Loucy (cell line): Measurements from ENCODE around the gene SMAD3.

ENCODE experiments used
- CTCF ChIP-seq: fragments of 200-600 bp; sonication (generic); conservative IDR thresholded peaks from 2 replicates; pipeline ENCODE4 v1.5.1; 2014; ENCODE audit warnings: mild to moderate bottlenecking, antibody characterized with exemption, low read length
- EZH2phosphoT487 ChIP-seq: fragments of 200-600 bp; IDR thresholded peaks from 2 replicates; pipeline ENCODE4 v1.6.1; 2018; ENCODE audit warnings: antibody characterized with exemption, mild to moderate bottlenecking, moderate library complexity, borderline replicate concordance

GRCh38 chr15:67104510-67104909 lies 39.1 kb downstream of the SMAD3 start:
- no peak for TF ChIP-seq CTCF
- TF ChIP-seq EZH2phosphoT487: no peak
